HG02759 (cell line): ENCODE results near the gene KIF3C.
"Not testable (repeated sequence)": the region's sequence is repeated elsewhere in the genome, so short reads cannot be mapped to it uniquely, and the experiment has no call there.

Experiments used
- ATAC-seq: cut with Tn5 transposase; IDR thresholded peaks from one replicate; pipeline ENCODE4 v1.9.1; 2021; ENCODE audit warnings: mild to moderate bottlenecking, moderate library complexity; ENCODE audit not compliant: unreplicated experiment

Gene KIF3C

GRCh38 chr2:25966531-25967270, 15.6 kb downstream of the KIF3C start:
- no peak for ATAC-seq

DNA sequence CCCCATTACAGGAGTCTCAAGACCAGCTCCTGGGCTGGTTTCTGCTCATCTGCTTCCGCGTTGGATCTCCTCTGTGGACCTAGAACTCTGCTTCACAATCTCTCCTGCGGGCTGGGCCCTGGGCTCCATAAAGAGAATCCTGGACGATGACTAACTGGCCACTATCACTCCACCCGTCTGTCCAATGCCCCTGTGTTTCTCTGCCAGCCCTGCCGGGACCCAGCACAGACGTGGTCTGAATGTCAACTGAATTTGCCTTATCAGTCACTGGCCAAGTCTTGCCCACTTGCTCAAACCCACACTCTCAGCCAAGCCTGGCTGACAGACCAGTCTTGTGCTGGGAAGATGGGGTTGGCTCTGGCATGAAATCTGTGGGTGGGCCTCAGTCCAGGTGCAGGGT, 17.4 kb downstream of the KIF3C start:
- ATAC-seq, result no peak

DNA sequence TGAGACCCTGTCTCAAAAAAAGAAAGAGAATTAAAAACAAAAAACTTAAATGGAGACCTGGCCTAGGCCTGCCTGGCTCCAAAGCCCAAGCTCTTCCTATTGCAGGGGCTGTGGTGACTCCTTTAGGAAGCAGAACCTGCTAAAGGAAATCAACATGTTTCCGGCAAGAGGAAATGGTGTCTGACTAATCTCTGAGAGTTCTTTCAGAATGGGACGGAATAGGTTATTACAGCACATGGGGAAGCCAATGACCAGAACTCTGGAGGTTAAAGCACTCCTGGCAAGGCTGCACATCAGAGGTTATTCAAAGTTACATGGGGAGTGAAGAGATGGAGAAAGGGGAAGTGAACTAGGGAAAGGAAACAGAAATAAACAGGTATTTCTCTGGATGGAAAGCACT, 21.4 kb downstream of the KIF3C start:
- no peak for ATAC-seq

DNA sequence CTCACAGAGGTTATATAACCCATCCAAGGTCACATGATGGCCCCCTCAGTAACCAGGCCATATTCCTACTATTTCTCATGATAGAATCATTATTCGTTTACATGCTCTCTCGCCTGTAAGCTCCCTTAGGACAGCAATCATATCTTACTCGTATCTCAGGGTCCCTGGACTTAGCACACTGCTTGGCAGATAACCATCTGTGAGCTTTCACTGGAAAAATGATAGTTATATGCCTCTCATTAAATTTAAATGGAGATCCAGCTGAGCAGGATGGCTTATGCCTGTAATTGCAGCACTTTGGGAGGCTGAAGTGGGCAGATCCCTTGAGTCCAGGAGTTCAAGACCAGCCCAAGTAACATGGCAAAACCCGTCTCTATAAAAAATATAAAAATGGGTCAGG, 21.9 kb downstream of the KIF3C start:
- ATAC-seq, result no peak

DNA sequence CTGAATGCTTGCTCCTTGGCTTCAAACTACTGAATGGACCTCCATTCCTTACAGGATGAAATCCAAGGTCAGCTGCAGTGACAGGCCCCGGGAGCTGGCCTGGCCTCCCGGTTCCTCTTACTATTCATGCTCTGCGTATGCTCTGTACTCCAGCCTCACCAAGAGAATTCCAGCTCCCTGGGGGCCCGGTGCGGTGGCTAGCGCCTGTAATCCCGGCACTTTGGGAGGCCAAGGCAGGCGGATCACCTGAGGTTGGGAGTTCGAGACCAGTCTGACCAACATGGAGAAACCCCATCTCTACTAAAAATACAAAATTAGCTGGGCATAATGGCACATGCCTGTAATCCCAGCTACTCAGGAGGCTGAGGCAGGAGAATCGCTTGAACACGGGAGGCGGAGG, 23.7 kb downstream of the KIF3C start:
- ATAC-seq, result not testable (repeated sequence)

GRCh38 chr2:25957743-25958142, 24.6 kb downstream of the KIF3C start:
- no peak for ATAC-seq

GRCh38 chr2:25955869-25956535, 26.3 kb downstream of the KIF3C start:
- no peak for ATAC-seq

DNA sequence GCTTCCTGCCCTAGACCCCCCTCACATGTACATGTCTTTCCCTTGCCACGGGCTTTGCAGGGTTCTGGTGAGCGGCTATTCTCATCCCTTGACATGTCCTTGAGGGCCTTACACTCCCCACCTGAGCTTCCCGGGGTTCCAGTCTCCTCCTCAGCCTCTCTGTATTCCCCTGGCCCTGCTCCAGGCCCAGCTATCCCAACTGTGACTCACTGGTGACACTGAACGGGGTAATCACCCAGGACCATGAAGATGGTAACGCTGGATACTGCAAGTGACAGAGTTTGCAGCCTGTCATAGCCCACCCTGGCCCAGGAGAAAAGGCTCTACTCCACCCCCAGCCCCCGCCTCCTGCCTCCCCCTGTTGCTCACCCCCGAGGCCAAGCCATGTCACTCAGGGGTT, 27.3 kb downstream of the KIF3C start:
- ATAC-seq, result no peak

DNA sequence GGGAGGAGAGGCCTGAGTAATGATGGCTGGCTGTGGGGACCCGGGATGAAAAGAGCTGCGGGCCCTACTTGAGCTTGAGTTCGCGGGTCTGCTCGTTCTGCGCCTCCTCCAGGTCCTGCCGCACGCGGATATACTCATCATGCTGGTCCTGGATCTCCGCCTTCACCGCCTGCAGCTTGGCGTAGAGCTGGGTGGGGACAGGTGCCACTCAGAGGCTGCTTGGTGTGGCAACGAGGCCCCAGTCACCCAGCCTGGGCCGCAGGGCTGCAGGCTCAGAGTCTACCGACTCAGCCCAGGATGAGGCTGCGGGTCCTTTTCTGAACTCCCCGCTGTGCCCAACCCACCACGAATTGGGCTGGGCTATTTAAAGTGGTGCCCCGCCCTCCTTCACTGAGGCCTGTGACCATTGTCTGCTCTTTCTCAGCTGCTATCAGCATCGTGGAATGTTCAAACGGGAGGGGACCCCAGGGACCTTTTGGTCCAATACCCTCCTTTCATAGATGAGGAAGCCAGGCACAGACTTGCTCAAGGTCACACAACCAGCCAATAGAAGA, 28.0 kb downstream of the KIF3C start:
- no peak for ATAC-seq

DNA sequence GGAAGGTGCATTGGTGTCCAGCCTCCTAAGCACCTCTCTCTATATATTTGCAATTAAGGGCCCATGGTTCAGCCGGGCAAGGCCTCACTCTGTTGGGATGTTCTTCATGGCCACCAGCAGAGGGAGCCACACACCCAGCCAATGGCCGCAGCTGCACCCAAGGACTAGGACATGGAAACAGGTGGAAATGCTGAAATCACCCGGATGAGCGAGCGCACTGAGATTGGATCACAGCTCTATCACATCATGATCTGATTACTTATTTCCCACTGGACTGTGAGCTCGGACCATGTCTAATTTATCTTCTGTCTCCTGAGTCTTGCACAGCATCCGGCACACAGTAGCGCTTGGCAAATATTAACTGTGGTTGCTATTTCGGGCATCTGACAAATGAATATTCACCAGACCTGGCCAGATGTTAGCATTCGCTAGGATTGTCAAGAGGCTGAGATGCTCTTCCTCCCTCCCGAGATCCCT, 31.2 kb downstream of the KIF3C start:
- peak; percentile 59 for ATAC-seq

DNA sequence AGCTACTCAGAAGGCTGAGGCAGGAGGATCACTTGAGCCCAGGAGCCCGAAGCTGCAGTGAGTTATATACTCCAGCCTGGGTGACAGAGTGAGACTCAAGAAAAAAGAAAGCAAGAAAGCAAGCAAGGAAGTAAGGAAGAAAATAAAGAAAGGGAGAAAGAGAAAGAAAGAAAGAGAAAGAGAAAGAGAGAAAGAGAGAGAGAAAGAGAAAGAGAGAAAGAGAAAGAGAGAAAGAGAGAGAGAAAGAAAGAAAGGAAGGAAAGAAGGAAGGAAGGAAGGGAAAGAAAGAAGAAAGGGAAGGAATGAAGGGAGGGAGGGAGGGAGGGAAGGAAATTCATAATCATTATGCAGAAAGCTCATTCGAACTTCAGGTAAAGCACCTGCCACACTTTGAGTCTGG, 33.9 kb downstream of the KIF3C start:
- no peak for ATAC-seq

- no peak for ATAC-seq
These were observed 41.3 kb downstream of the KIF3C start for GRCh38 chr2:25941042-25941441.

- ATAC-seq, result no peak
These were observed 43.0 kb downstream of the KIF3C start for GRCh38 chr2:25939257-25939668.

- no peak for ATAC-seq
These were observed 44.0 kb downstream of the KIF3C start for GRCh38 chr2:25938345-25938744.

GRCh38 chr2:25936889-25937545, 45.3 kb downstream of the KIF3C start:
- ATAC-seq, result no peak

- ATAC-seq, result no peak
These were observed 48.7 kb downstream of the KIF3C start for GRCh38 chr2:25933622-25934021.

GRCh38 chr2:25929789-25930473, 52.4 kb downstream of the KIF3C start:
- ATAC-seq, result no peak

DNA sequence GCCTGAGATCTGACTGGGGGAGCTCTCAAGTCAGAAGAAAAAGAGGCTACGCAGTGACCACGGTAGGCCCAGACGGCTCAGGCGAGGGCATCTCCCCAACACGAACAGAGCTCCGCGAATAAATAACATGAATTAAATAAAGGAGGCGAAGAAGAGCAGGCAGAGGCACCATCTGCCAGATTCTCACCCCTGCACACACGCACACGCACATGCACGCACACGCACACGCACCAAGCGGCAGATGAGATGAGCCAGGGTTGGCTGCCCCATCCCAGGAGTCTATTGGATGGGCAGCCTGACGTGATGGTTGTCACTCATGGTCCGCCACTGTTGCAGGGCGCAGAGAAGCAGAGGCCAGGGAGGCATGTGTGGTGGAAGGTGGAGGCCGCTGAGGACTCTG, 53.6 kb downstream of the KIF3C start:
- ATAC-seq, result no peak

DNA sequence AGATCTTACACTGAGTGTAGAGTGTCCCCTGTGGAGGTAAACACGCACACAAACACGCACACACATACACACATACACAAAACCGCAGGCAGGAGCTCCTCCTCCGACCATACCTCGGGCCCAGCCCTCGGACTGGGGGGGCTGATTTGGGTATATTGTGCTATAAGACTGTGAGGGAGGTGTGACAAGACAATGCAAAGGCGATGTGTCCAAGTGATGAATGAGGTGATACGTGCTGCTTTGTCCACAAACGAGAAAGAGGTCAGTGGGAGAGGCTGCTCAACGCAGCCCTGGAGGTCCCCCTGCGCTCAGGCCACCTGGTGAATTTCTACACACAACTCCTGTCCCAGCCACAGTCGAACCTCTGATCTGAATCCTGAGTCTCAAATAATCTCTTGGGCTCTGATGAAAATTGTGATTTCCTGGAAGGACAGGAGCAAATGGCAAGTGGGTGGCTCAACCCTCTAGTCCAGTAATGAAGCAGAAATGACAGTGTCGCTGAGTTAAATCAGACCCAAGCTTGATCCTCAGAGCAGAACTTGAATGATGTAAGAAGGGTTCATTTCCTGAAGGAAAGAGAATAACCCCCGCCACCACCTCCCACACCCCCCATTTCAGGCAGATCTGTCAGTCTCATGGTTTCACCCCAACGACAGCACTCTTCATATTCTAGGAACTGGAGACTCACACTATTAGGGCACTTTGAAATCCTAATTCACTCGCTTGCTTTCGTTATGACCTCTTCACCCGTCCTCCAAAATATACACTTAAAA, 55.1 kb downstream of the KIF3C start:
- ATAC-seq, result no peak

DNA sequence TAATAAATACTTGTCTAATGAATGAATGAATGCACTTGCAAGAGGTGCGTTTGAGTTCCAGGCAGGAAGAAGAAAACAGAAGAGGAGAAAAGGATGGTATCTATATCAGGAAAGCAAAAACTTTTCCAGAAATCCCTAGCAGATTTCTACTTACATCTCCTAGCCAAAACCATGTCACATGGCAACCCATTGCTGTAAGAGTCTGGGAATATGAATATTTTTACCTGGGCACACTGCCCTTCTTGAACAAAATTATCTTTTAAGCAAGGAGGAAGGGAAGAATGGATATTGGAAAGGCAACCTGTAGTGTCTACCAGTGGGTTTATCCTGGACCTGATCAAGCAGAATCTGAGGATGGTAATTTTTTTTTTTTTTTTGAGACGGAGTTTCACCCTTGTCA, 59.8 kb downstream of the KIF3C start:
- no peak for ATAC-seq
